Osteoblast (primary cell): Measurements from ENCODE around the gene SOX10. TPM values are rescaled to one million over a fixed set of nuclear protein-coding genes. Genes with fewer than 3 reads are reported as not detected.

Experiments
- DNase-seq: peaks from one replicate; pipeline ENCODE4 v3.0.0; 2011; ENCODE audit warnings: low spot score, mixed read lengths; ENCODE audit not compliant: insufficient read length; ENCODE audit errors: missing footprints
- H2AFZ ChIP-seq: 2 replicates; pipeline ENCODE4 v1.6.0; 2011; ENCODE audit warnings: mild to moderate bottlenecking, low read length
- H3K27ac ChIP-seq: 2 replicates; pipeline ENCODE4 v1.5.1; 2011; ENCODE audit warnings: mild to moderate bottlenecking, low read depth, low read length, moderate library complexity
- H3K27me3 ChIP-seq: 2 replicates; pipeline ENCODE4 v1.6.0; 2012; ENCODE audit warnings: mild to moderate bottlenecking, control low read depth, inconsistent platforms, low read length, moderate library complexity; ENCODE audit not compliant: insufficient read depth
- H3K36me3 ChIP-seq: 2 replicates; pipeline ENCODE4 v1.5.1; 2011; ENCODE audit warnings: mild to moderate bottlenecking, low read length, control low read depth, moderate library complexity; ENCODE audit not compliant: insufficient read depth
- H3K4me1 ChIP-seq: 2 replicates; pipeline ENCODE4 v1.5.1; 2011; ENCODE audit warnings: mild to moderate bottlenecking, low read length, control low read depth, moderate library complexity; ENCODE audit not compliant: insufficient read depth
- H3K4me2 ChIP-seq: 2 replicates; pipeline ENCODE4 v1.6.0; 2011; ENCODE audit warnings: mild to moderate bottlenecking, low read length; ENCODE audit not compliant: insufficient read depth
- H3K4me3 ChIP-seq: fragments of 200-600 bp; sonication (generic); 3 replicates; pipeline ENCODE4 v1.5.1; 2012; ENCODE audit warnings: mild to moderate bottlenecking, low read length, inconsistent platforms; ENCODE audit not compliant: insufficient read depth
- H3K79me2 ChIP-seq: 2 replicates; pipeline ENCODE4 v1.6.0; 2012; ENCODE audit warnings: mild to moderate bottlenecking, low read length, control low read depth, inconsistent platforms; ENCODE audit not compliant: insufficient read depth
- H3K9me3 ChIP-seq: 2 replicates; pipeline ENCODE4 v1.5.1; 2011; ENCODE audit warnings: low read depth, low read length, control low read depth
- H4K20me1 ChIP-seq: 2 replicates; pipeline ENCODE4 v1.6.0; 2012; ENCODE audit warnings: mild to moderate bottlenecking, low read length, control low read depth; ENCODE audit not compliant: insufficient read depth
- total RNA-seq: library from RNA; depleted of rRNA; stranded (reverse); fragments of >200 nt; gene quantifications from 2 replicates; pipeline ENCODE4 v1.2.3, GENCODE V29; 2012
- TF ChIP-seq, protein P1 (sequence below): IDR thresholded peaks from 2 replicates; pipeline ENCODE4 v1.5.1; 2011; ENCODE audit warnings: mild to moderate bottlenecking, low read depth, low read length, moderate library complexity; ENCODE audit errors: extremely low read depth

The SOX10 gene
- total RNA-seq, 1 donor = not detected

DNA sequence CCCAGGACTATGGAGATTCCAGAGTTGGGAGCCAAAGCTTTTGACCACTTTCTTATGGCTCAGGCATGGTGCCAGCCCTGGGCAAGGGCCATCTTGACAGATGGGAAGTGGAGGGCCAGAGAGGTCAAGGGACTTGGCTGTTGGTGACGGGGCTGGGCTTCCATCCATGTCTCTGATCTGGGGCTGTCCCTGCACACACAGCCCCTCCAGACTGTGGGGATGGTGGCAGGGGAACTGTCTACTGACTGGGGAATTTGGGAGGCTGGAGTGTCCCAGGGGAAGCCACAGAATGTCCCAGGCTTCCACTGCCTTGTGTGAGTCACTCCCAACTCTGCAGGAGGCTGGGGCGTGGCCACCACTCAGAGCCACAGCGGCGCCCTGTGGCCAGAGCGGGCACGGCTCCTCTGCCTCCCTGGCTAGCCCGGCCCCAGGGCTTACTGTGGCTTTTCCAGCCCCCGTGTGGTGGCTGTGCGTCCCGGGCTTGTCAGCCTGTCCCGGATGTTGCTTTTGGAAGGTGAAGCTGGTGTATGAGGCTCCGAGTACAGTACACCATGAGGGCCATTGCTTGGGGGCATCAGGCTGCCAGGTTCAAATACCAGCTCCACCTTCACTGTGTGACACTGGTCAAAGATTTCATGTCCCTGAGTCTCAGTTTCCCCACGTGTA lies 50.5 kb downstream of the SOX10 start:
- H3K9me3 ChIP-seq = no peaks in the 10 kb centered on the region
- TF ChIP-seq, protein P1, sequence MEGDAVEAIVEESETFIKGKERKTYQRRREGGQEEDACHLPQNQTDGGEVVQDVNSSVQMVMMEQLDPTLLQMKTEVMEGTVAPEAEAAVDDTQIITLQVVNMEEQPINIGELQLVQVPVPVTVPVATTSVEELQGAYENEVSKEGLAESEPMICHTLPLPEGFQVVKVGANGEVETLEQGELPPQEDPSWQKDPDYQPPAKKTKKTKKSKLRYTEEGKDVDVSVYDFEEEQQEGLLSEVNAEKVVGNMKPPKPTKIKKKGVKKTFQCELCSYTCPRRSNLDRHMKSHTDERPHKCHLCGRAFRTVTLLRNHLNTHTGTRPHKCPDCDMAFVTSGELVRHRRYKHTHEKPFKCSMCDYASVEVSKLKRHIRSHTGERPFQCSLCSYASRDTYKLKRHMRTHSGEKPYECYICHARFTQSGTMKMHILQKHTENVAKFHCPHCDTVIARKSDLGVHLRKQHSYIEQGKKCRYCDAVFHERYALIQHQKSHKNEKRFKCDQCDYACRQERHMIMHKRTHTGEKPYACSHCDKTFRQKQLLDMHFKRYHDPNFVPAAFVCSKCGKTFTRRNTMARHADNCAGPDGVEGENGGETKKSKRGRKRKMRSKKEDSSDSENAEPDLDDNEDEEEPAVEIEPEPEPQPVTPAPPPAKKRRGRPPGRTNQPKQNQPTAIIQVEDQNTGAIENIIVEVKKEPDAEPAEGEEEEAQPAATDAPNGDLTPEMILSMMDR = peak; percentile 96

DNA sequence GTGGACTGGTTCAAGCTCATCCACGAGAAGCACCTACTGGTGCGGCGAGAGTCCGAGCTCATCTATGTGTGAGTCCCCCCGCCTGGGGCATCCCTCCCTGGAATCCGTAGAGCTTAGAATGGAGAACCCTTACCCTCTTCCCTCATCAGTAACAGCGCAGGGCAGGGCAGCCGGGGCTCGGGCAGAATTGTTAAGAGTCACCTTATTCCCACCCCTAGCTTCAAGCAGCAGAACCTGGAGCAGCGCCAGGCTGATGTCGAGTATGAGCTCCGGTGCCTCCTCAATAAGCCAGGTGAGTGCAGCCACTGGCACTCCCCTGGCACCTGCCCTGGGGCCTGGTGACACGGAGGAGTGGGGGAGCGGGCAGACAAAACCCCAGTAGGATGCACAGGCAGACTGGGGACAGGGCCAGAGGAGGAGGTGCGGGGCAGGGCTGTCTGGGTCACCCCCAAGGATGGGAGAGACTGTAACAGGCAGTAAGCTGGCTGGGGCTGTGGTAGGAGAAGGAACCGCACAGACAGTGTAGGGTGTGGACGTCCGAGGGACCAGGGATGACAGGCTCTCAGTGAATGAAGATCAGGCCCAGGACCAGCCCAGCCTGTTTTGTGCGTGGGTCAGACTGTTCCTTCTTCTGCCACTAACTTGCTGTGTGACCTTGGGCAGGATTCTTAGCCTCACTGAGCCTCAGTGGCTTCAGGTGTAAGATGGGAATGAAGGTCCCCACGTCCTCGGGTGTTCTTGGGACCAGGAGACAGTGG lies 51.4 kb downstream of the SOX10 start:
- H3K27ac ChIP-seq = peak overlapping the region; percentile 61
- TF ChIP-seq, protein P1 = no peak
- H2AFZ ChIP-seq = no peak overlapping the region
- no peaks in the 10 kb centered on the region for H3K9me3 ChIP-seq
- peaks cover 47% of the 10 kb centered on the region for H3K36me3 ChIP-seq
- H3K79me2 ChIP-seq = peaks cover 7% of the 10 kb centered on the region
- peaks cover 12% of the 10 kb centered on the region for H3K4me1 ChIP-seq
- peak; percentile 62 for DNase-seq
- peaks cover 31% of the 10 kb centered on the region for H4K20me1 ChIP-seq
- no peaks in the 10 kb centered on the region for H3K27me3 ChIP-seq
- H3K4me3 ChIP-seq = no peak overlapping the region
- H3K4me2 ChIP-seq = peak overlapping the region; percentile 24

More for the DNA sequence above, 50.5 kb downstream of the SOX10 start:
- Histone ChIP-seq H3K36me3 (peaks cover 42% of the 10 kb centered on the region), H3K4me3 (no peak overlapping the region), H3K27me3 (no peaks in the 10 kb centered on the region), H4K20me1 (peaks cover 31% of the 10 kb centered on the region), H3K79me2 (peaks cover 7% of the 10 kb centered on the region), H3K4me1 (peaks cover 12% of the 10 kb centered on the region), H3K4me2 (peak overlapping the region; percentile 40), H3K27ac (peak overlapping the region; percentile 61), H2AFZ (no peak overlapping the region)
- peak; percentile 99 for DNase-seq

DNA sequence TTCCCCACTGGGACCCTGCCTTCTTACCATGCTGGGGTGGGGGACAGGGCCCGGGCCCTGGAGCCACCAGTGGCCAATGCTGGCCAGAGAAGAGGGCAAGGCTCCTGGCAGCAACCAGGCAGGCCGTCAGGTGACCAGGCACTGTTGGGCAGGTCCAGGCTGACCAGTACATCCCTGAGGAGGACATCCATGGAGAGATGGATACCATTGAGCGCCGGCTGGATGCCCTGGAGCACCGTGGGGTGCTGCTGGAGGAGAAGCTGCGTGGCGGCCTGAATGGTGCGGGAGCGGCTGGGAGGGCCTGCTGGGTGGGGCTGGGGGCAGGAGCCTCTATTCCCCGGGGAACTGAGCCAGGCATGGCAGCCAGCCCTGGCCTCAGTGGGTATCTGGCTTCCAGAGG lies 52.0 kb downstream of the SOX10 start:
- H3K4me1 ChIP-seq = peaks cover 12% of the 10 kb centered on the region
- no peak overlapping the region for H2AFZ ChIP-seq
- TF ChIP-seq, protein P1 = no peak
- H3K36me3 ChIP-seq = peaks cover 45% of the 10 kb centered on the region
- H3K9me3 ChIP-seq = no peaks in the 10 kb centered on the region
- no peak overlapping the region for H3K4me2 ChIP-seq
- DNase-seq = no peak
- H3K4me3 ChIP-seq = no peak overlapping the region
- H3K27ac ChIP-seq = no peak overlapping the region
- no peaks in the 10 kb centered on the region for H3K27me3 ChIP-seq
- H4K20me1 ChIP-seq = peaks cover 31% of the 10 kb centered on the region
- H3K79me2 ChIP-seq = peaks cover 7% of the 10 kb centered on the region

DNA sequence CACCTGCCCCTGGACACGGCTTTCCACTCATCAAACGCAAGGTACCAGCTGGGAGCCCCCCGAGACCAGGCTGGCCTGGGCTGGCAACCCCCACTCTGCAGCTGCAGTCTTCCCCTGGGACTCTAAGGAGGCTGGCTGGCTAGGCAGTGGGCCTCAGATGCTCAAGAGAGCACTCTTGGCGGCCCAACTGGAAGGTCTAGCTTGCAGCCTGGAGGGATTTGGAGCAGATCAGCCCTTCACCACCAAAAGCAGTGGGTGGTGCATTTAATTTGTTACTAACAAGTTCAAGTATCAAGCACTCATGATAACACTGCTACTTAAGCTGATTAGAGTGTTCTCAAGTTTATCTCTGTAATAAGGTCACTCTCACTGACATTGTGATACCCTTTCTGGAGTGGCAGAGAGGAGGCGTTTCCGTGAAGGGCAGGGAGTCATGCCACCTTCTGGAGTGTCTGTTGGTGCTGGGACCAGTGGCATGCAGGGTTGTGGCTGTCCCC lies 52.4 kb downstream of the SOX10 start:
- Histone ChIP-seq H3K4me3 (no peak overlapping the region), H3K36me3 (peaks cover 47% of the 10 kb centered on the region), H2AFZ (no peak overlapping the region), H3K4me2 (no peak overlapping the region), H3K27me3 (no peaks in the 10 kb centered on the region), H4K20me1 (peaks cover 31% of the 10 kb centered on the region), H3K9me3 (no peaks in the 10 kb centered on the region), H3K27ac (no peak overlapping the region), H3K4me1 (peaks cover 12% of the 10 kb centered on the region), H3K79me2 (peaks cover 7% of the 10 kb centered on the region)
- TF ChIP-seq, protein P1 = no peak
- DNase-seq = peak; percentile 30
